G401 (cell line): ENCODE data around the gene SPATA9. TPM values are rescaled to one million over a fixed set of nuclear protein-coding genes. Genes with fewer than 3 reads are reported as not detected.

Experiments
- DNase-seq: peaks from one replicate; pipeline ENCODE4 v3.0.0-alpha.2; 2015; ENCODE audit warnings: low spot score
- in situ Hi-C: cut with HindIII; loops from 2 replicates; pipeline ENCODE4 v1.10.0; 2016; ENCODE audit warnings: low sequenced_read_pairs, mixed read lengths
- total RNA-seq: library from RNA; depleted of rRNA; stranded (reverse); fragments of >200 nt; shearing (Covaris generic); gene quantifications from 2 replicates; pipeline ENCODE4 v1.2.3, GENCODE V29; 2014

The SPATA9 gene
- total RNA-seq, 1 experiment from 2014 or later = not detected

DNA sequence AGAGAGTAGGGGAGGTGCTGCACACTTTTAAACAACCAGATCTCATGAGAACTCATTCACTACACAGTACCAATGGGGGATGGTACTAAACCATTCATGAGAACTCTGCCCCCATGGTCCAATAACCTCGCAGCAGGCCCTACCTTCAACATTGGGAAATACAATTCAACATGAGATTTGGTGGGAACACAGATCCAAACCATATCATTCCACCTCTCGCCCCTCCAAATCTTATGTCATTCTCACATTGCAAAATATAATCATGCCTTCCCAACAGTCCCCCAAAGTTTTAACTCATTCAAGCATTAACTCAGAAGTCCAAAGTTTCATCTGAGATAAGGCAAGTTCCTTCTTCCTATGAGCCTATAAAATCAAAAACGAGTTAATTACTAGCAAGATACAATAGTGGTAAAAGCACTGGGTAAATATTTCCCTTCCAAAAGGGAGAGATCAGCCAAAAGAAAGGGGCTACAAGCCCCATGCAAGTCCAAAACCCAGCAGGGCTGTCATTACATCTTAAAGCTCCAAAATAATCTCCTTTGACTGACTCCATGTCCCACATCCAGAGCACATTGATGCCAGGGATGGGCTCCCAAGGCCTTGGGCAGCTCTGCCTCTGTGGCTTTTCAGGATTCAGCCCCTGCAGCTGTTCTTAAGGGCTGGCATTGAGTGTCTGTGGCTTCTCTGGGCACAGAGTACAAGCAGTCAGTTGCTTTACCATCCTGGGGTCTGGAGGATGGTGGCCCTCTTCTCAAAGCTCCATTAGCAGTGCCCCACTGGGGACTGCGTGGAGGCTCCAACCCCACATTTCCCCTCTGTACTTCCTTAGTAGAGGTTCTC is 54.6 kb downstream of the SPATA9 start:
- no peak for DNase-seq
- in situ Hi-C loops = no loop called here

DNA sequence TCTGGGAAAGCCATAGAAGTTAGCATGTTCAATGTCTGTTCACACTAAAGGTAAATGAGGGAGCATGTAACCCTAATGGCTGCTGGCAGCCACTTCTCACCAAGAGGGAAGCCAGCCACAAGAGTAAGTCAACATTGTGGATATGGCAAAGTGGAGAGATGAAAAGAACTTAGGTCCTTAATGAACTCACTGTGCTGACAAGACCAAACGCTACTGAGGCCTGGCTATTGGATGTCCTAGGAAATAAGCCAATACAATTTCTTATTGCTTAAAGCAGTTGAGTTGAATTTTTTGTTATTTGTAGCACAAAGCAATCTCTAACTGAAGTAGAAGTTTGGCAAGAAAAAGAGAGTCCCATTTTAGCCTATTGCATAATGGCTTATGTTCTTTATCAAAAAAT is 56.1 kb downstream of the SPATA9 start:
- in situ Hi-C loops = no loop called here
- no peak for DNase-seq

DNA sequence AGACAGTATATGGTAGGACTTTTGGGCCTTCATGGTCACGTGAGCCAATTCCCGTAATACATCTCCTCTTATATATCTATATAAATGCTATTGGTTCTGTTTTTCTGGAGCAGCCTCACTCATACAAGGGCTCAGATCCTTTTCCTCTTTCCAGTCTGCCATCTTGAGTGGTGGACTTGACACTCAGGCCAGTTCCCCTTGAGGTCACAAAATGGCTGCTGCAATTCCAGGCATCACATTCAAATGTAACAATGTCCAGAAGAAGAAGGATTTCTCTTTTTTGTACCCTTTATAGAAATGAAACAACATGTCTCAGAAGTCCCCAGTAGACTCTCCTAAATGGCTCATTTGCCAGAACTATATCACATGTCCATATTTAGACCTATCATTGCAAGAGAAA is 58.4 kb downstream of the SPATA9 start:
- in situ Hi-C loops = no loop called here
- DNase-seq = no peak

DNA sequence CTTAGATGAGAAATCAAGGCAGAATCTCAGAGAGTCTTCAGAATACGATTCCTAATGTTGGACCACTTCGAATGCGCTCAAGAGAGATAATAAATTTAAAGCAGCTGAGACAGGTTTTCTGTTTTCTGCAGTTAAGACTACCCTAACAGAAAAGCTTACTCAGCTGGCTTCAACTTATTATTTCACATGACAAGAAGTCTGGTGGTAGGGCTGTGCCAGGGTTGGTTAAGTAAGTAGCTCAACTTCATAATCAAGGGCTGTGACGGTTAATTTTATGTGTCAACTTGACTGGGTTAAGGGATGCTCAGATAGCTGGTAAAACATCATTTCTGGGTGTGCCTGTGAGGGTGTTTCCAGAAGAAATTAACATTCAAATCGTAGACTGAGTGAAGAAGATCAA is 59.1 kb downstream of the SPATA9 start:
- in situ Hi-C loops = no loop called here
- no peak for DNase-seq

DNA sequence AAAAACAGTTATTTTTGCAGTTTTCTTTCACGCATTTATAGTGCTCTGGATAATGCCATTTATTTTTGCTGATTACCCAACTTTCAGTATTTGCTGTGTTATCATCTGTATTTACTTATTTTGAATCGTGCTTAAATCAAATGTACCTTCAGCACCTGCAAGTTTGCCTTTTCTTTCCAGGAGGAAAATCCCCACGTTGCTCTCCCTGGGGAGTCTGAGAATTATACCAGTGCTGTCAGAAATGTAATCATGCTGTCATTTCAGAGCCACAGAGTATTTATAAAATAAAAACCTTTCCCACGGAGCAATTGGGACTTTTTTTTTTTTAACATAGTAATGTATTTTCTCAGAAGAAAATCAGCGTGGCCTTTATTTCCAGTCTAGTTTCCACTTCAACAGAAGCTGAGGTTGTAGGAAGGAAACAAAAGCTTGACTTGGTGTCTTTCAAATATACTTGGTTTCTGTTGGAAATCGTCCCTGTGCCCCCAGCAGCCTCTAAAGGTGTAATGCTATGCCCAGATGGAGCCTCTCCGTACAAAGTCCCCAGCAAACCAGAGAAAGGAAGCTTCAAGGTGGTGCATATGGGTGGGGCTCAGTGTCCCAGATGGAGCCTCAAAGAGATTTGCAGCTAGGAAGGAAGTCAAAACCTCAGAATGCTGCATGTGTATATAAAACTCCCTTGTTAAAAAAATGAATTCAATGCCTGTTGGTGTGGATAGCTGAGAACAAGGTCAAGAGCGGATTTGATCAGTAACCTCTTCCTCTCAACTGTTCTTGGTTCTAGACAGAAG is 60.8 kb downstream of the SPATA9 start:
- in situ Hi-C loops = no loop called here
- DNase-seq = peak; percentile 34

DNA sequence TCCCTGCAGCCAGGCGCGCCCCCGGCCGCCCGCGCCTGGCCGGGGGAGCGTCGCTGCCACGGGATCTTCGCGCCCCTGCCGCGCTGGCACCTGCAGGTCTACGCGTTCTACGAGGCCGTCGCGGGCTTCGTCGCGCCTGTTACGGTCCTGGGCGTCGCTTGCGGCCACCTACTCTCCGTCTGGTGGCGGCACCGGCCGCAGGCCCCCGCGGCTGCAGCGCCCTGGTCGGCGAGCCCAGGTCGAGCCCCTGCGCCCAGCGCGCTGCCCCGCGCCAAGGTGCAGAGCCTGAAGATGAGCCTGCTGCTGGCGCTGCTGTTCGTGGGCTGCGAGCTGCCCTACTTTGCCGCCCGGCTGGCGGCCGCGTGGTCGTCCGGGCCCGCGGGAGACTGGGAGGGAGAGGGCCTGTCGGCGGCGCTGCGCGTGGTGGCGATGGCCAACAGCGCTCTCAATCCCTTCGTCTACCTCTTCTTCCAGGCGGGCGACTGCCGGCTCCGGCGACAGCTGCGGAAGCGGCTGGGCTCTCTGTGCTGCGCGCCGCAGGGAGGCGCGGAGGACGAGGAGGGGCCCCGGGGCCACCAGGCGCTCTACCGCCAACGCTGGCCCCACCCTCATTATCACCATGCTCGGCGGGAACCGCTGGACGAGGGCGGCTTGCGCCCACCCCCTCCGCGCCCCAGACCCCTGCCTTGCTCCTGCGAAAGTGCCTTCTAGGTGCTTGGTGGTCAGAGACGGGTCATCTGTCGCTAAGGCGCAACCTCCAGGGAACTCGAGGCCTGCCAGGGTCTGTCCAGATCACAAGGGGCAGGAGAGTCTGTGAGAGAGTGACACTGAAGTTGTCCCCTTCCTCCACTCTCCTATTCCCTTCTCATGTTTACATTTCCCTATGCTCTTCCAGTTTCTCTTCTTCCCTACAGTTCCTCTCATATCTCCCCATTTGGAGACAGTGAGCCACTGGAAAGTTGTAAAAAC is 61.6 kb downstream of the SPATA9 start:
- in situ Hi-C loops = no loop called here
- peak; percentile 29 for DNase-seq

DNA sequence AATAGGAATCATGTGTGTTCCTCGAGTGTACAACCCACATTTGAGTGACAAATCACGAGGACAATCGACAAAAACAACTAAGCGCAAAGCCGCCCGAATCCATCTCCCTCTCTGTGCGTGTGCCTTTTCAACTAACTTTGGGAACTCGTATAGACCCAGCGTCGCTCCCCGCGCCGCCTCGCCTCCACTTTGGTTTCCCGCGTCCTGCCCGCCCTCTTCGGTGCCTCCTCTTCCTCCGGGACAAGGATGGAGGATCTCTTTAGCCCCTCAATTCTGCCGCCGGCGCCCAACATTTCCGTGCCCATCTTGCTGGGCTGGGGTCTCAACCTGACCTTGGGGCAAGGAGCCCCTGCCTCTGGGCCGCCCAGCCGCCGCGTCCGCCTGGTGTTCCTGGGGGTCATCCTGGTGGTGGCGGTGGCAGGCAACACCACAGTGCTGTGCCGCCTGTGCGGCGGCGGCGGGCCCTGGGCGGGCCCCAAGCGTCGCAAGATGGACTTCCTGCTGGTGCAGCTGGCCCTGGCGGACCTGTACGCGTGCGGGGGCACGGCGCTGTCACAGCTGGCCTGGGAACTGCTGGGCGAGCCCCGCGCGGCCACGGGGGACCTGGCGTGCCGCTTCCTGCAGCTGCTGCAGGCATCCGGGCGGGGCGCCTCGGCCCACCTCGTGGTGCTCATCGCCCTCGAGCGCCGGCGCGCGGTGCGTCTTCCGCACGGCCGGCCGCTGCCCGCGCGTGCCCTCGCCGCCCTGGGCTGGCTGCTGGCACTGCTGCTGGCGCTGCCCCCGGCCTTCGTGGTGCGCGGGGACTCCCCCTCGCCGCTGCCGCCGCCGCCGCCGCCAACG is 62.5 kb downstream of the SPATA9 start, which contains the start of gene GPR150:
Gene GPR150, plus strand, starts transcription at position 58 of the 840 bp plus-strand sequence. Its CDS starts 189 bp downstream, at position 247.
- peak; percentile 30 for DNase-seq
- in situ Hi-C loops = no loop called here

DNA sequence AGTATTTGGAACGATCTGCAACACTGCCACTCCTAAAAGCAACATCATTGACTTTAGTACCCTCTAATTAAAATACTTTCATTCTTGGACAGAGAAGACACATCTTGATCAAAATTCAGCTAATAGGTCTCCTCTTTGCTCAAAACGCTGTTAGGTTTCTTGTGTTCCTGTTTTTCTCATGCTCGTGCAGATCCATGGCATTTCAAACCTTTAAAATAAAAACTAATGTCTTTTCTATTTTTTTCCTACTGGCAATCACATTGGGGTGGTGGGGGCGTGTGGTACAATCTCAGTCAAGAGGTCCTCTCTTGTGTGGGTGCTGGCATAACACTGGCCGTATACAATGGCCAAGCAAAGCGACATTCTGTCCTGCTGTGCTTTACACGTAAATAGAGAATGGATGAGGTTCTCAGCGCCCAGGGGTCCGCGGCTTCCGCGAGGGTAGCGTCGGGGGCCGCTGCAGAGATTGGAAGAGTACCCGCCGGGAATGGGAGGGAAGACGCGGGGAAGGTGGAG is 63.2 kb downstream of the SPATA9 start:
- in situ Hi-C loops = no loop called here
- no peak for DNase-seq

DNA sequence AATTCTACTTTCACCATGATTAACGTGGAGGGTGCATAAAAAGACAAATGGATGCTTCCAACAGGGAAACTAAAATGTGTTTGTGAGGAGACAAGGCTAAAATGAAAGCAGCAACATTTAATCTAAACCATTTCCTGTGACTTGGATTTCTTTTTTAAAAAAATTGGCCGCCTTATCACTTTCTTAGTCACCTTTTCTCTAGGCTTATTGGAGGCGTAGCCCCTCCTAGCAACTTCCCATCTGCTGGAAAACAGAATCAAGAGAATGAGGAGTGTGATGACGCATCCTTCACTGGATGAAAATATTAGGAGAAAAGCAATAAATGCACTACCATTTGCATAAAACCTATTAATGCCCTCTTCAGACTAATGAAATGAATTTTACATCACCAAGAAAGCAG is 63.7 kb downstream of the SPATA9 start:
- in situ Hi-C loops = no loop called here
- DNase-seq = no peak

DNA sequence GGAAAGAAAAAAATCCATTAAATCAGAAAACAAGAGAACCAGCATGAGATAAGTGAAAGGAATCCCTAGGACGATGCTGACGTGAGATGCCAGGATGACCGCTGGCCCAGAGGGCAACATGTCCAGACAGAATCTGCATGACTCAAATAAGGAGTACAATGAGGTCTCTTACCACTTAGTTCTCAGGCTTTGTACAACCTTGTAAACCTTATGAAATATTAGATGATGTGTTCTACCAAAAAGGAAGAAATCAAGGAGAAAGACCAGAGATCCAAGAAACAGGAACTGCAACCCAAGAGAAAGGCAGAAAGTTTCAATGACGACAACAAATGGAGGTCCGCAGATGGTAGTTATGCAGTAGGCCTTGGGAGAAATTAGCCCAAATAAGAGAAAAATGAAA is 65.7 kb downstream of the SPATA9 start:
- in situ Hi-C loops = no loop called here
- no peak for DNase-seq

DNA sequence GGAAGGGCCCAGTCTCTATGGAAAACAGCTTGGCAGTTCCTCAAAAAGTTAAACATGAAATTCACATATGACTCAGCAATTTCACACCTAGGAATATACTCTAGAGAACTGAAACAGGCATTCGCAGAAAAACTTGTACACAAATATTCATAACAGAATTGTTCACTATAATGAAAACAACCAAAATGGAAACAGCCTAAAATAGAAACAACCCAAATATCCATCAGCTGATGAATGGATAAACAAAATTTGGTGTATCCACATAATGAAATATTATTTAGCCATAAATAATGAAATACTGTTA is 67.7 kb downstream of the SPATA9 start:
- in situ Hi-C loops = no loop called here
- DNase-seq = no peak

DNA sequence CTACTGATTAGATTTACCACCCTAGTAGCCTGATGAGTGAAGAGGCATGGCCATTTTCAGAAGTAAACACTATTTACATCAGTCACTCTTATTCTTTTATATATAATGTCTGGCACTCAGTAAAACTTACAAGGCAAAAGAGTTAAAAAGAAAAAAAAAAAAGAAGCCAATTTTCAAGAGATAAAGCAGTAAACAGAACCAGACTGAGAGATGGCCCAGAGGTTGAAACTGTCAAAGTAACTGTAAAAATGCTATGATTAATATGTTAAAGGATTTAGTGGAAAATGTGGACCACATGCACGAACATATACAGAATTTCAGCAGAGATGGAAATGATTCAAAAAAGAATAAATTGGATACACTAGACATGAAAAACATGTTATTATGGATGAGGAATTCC is 69.3 kb downstream of the SPATA9 start:
- in situ Hi-C loops = no loop called here
- DNase-seq = no peak

DNA sequence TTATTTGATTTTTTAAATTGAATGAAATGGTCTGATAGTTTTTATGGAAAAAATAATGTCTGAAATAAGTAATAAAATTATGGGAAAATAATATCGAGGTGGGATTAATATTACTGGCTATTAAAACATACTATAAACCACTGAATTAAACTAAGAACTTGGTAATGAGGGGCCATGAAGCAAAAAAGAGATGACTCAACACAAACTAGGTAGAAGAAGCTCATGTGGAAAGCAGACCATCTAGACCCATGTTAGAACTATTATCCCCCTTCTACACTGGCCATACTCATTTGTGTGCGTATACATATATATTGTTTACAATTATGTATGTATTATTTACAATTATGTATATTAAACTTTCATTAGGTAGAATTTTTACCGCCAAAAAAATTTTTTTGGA is 71.4 kb downstream of the SPATA9 start:
- in situ Hi-C loops = no loop called here

DNA sequence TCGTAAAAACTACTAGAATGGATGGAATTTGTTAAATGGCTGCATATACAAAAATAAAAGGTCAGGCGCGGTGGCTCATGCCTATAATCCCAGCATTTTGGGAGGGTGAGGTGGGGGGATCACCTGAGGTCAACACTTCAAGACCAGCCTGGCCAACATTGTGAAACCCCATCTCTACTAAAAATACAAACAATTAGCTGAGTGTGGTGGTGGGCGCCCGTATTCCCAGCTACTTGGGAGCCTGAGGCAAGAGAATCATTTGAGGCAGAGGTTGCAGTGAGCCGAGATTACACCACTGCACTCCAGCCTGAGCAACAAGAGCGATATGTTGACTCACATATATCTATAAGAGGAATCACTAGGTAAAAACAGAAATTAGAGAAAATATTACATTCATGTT is 72.2 kb downstream of the SPATA9 start:
- no peak for DNase-seq
- in situ Hi-C loops = no loop called here

More for the DNA sequence above, 71.4 kb downstream of the SPATA9 start:
- DNase-seq = no peak

DNA sequence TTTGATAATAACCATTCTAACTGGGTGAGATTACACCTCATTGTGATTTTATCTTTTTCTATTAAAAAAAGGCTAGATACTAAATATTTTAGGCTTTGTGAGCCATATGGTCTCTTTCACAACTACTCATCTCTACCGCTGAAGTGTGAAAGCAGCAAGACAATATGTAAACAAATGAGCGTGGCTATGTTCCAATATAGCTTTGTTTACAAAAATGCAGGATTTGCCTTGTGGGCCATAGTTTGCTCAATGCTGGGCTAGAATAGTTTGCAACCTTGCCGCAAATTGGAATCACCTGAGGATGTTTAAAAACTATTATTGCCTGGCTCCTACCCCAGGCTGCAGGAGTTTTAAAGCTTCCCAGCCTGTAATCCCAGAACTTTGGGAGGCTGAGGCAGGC is 73.1 kb downstream of the SPATA9 start:
- in situ Hi-C loops = no loop called here
- DNase-seq = peak; percentile 31
